ENCODE data around the gene NXPH2. TPM values are rescaled to one million over a fixed set of nuclear protein-coding genes. Genes with fewer than 3 reads are reported as not detected.
A peak's percentile ranks its signal among the peaks of the same experiment; 100 is the strongest.

The NXPH2 gene
- total RNA-seq (2021; fragmentation: NEBNext Ultra II Directional; extraction: Animal tissue kit (Norgen Biotek cat#: 25700)), result not detected
- long read RNA-seq, partial matches to known transcripts, result 0 of 1 reads
- long read RNA-seq, other reads (novel, unspliced or antisense), result 1 of 1 reads

- Mint-ChIP-seq H3K4me3 (no peak within 1 kb of the TSS), H3K36me3 (ENCODE audit: low read depth) (no peaks in the 10 kb centered on the region), H3K4me1 (ENCODE audit: low read depth) (peaks cover 6% of the 10 kb centered on the region; the same call in 1 of the 2 replicates), H3K27ac (no peak within 1 kb of the TSS), H3K9me3 (no peaks in the 10 kb centered on the region), H3K27me3 (ENCODE audit: insufficient read depth) (peaks cover 19% of the 10 kb centered on the region)
- no peak for TF ChIP-seq CTCF (IDR thresholded peaks at IDR 0.05)
- no peak for DNase-seq
Observed at GRCh38 chr2:138779781-138780445, at the start of gene NXPH2. TSS of gene NXPH2 (minus strand) at chr2:138780390. CDS start at chr2:138780241, 149 bp downstream.

DNA sequence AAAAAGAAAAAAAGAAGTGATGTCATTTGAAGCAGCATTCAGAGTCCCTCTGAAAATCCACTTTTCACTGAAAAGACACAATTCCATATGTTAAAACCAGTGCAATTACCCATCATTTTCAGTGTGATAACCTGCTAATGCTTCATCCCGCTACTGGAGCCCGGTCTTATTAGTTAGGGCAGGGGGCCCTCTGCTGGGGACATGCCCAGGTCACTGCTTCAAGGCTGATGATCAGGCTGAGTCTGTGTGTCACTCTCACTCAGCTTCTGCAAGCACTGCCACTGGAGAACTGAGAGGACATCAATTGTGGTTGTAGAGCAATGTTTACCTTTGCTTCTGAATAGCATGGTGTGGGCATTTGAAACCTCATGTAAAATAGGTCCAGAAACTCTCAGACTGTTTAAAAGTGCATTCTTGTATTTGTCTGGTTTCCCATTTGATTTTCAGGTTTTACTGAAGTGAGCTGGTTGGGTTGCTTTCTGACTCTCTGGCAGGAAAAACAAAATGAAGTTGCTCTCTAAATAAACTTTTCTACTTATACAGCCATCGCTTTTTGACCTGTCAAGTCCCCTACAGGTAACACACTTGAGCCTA is 49.2 kb upstream of the NXPH2 start:
- no peak for DNase-seq
- no peaks in the 10 kb centered on the region for H3K4me1 Mint-ChIP-seq (ENCODE audit: low read depth)
- H3K27ac Mint-ChIP-seq, result no peak overlapping the region
- H3K4me3 Mint-ChIP-seq, result no peak overlapping the region
- H3K9me3 Mint-ChIP-seq, result no peaks in the 10 kb centered on the region
- H3K36me3 Mint-ChIP-seq (ENCODE audit: low read depth), result no peaks in the 10 kb centered on the region
- no peaks in the 10 kb centered on the region; the same call in none of the 2 replicates for H3K27me3 Mint-ChIP-seq (ENCODE audit: insufficient read depth)
- peak; percentile 48; the same call in 1 of the 2 replicates for TF ChIP-seq CTCF (IDR thresholded peaks at IDR 0.05)

DNA sequence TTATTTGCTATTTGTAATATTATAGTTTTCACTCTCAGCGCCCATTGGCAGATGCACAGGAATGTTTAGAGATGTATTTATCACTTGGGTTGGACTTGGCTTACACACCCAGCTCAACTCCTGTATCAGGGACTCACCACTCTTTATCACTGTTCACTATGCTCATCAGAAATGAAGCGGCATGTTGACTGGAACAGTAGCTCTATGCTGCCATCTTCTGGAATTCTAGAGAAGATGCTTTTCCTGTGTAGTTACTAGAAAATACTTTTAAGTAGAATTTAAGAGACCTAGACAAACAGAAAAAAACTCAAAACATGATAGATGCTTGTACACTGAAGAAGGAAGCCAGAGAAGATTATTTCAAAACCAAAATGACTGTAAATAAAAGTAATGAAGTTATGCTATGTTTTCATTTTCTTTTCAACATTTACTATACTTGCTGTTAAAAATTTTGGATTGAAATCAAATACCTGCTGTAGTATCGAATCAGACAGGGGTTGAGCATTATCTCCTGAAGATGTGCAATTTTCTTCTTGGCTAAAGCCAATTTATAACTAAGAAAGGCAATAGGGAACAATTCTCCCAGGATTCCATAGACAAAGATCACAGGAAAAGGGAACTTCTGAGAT is 47.4 kb upstream of the NXPH2 start:
- H3K4me1 Mint-ChIP-seq (ENCODE audit: low read depth), result no peaks in the 10 kb centered on the region
- no peaks in the 10 kb centered on the region for H3K36me3 Mint-ChIP-seq (ENCODE audit: low read depth)
- peaks cover 3% of the 10 kb centered on the region for H3K27me3 Mint-ChIP-seq (ENCODE audit: insufficient read depth)
- H3K27ac Mint-ChIP-seq, result no peak overlapping the region
- peak; percentile 84 for TF ChIP-seq CTCF (IDR thresholded peaks at IDR 0.05)
- no peaks in the 10 kb centered on the region for H3K9me3 Mint-ChIP-seq
- H3K4me3 Mint-ChIP-seq, result no peak overlapping the region
- peak; percentile 68 for DNase-seq

- no peak for DNase-seq
- no peak for TF ChIP-seq CTCF (IDR thresholded peaks at IDR 0.05)
- no peaks in the 10 kb centered on the region for H3K4me1 Mint-ChIP-seq (ENCODE audit: low read depth)
Observed at GRCh38 chr2:138823666-138824065, 43.5 kb upstream of the NXPH2 start.

DNA sequence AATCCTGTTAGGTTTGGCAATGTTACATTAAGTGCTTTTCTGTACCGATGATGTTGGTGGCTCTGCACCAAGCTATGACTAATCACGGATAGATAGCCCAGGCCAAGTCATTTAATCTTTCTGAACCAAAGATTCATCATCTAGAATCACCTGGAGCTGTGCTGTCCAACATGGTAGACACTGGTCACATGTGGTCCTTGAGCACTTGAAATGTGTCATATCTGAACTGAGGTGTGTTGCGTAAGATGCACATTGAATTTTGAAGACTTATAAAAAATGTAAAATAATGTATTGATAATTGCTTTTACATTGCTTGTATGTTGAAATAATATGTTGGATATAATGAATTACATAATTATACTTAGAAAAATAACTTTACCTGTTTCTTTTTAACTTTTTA is 39.8 kb upstream of the NXPH2 start:
- DNase-seq, result no peak
- no peaks in the 10 kb centered on the region for H3K36me3 Mint-ChIP-seq (ENCODE audit: low read depth)
- H3K27ac Mint-ChIP-seq, result no peak overlapping the region
- H3K9me3 Mint-ChIP-seq, result no peaks in the 10 kb centered on the region
- H3K4me1 Mint-ChIP-seq (ENCODE audit: low read depth), result no peaks in the 10 kb centered on the region
- no peak for TF ChIP-seq CTCF (IDR thresholded peaks at IDR 0.05)
- H3K4me3 Mint-ChIP-seq, result no peak overlapping the region
- peaks cover 4% of the 10 kb centered on the region; the same call in 1 of the 2 replicates for H3K27me3 Mint-ChIP-seq (ENCODE audit: insufficient read depth)

More at GRCh38 chr2:138823666-138824065, 43.5 kb upstream of the NXPH2 start:
- Mint-ChIP-seq H3K4me3 (no peak overlapping the region), H3K27ac (no peak overlapping the region), H3K27me3 (ENCODE audit: insufficient read depth) (peaks cover 3% of the 10 kb centered on the region), H3K9me3 (no peaks in the 10 kb centered on the region), H3K36me3 (ENCODE audit: low read depth) (no peaks in the 10 kb centered on the region)
